Nephron (organoid): Measurements from ENCODE around the gene DNAH14.

Source experiments
- H3K27ac Mint-ChIP-seq, 3 experiments: 2 replicates each; pipeline ENCODE4 v1.8.0; 2020; ENCODE audit warnings: mixed read lengths in 3 of 3, mild to moderate bottlenecking in 2 of 3, moderate library complexity in 1 of 3
- H3K27me3 Mint-ChIP-seq: 2 replicates; pipeline ENCODE4 v1.8.0; 2021; ENCODE audit warnings: low read depth, mild to moderate bottlenecking, moderate library complexity, mixed read lengths
- H3K36me3 Mint-ChIP-seq: 2 replicates; pipeline ENCODE4 v1.8.0; 2020; ENCODE audit warnings: low read depth, mixed read lengths
- H3K4me1 Mint-ChIP-seq: 2 replicates; pipeline ENCODE4 v1.8.0; 2020; ENCODE audit warnings: mixed read lengths
- H3K4me3 Mint-ChIP-seq, 3 experiments: 2 replicates each; pipeline ENCODE4 v1.8.0; 2020; ENCODE audit warnings: mild to moderate bottlenecking in 3 of 3, mixed read lengths in 3 of 3, moderate library complexity in 2 of 3
- H3K9me3 Mint-ChIP-seq: 2 replicates; pipeline ENCODE4 v1.8.0; 2020; ENCODE audit warnings: mixed read lengths
- CTCF ChIP-seq, 3 experiments: fragments of 200-600 bp; sonication (generic); IDR thresholded peaks; one replicate each; pipeline ENCODE4 v1.5.0; 2021; ENCODE audit warnings: antibody characterized with exemption in 3 of 3; ENCODE audit not compliant: unreplicated experiment in 3 of 3

Gene DNAH14

DNA sequence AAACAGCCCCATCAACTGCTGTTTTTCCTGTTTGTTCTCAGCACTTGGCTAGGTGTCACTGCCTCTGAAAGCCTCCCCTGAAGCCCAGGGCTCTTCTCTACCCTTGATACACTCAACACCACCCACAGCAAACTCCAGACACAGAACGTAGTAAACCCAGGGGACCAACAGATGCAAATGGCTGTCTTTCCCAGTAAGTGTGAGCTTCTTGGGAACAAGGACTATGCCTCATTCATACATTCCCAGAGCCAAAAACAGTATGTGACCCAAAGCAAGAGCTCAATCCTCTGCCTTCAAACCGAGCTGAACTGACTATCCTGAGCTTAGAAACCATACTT is 494.0 kb downstream of the DNAH14 start:
- TF ChIP-seq CTCF (IDR thresholded peaks at IDR 0.05; ENCODE audit: unreplicated experiment in 3 of 3): no peak
- peak overlapping the region in 1 of 3 experiments; percentile 1 for H3K4me3 Mint-ChIP-seq
- H3K36me3 Mint-ChIP-seq: peaks cover 19% of the 10 kb centered on the region
- H3K27ac Mint-ChIP-seq: peak overlapping the region; percentile 20 to 64 (median 54)
- no peaks in the 10 kb centered on the region for H3K27me3 Mint-ChIP-seq
- H3K4me1 Mint-ChIP-seq: peaks cover 59% of the 10 kb centered on the region
- H3K9me3 Mint-ChIP-seq: no peaks in the 10 kb centered on the region

GRCh38 chr1:225424562-225425200 is 495.2 kb downstream of the DNAH14 start:
- peaks cover 53% of the 10 kb centered on the region for H3K4me1 Mint-ChIP-seq
- no peaks in the 10 kb centered on the region for H3K9me3 Mint-ChIP-seq
- peak overlapping the region; percentile 19 to 53 (median 38) for H3K27ac Mint-ChIP-seq
- no peaks in the 10 kb centered on the region for H3K27me3 Mint-ChIP-seq
- H3K4me3 Mint-ChIP-seq: peak overlapping the region; percentile 37 to 92 (median 87)
- H3K36me3 Mint-ChIP-seq: peaks cover 11% of the 10 kb centered on the region
- TF ChIP-seq CTCF (IDR thresholded peaks at IDR 0.05; ENCODE audit: unreplicated experiment in 3 of 3): no peak

- Mint-ChIP-seq H3K36me3 (peaks cover 7% of the 10 kb centered on the region), H3K9me3 (no peaks in the 10 kb centered on the region), H3K27ac (peak overlapping the region; percentile 38 to 97 (median 50)), H3K4me3 (peak overlapping the region; percentile 87 to 92 (median 90)), H3K4me1 (peaks cover 56% of the 10 kb centered on the region), H3K27me3 (no peaks in the 10 kb centered on the region)
- TF ChIP-seq CTCF (IDR thresholded peaks at IDR 0.05; ENCODE audit: unreplicated experiment in 3 of 3): no peak
Measured at GRCh38 chr1:225425201-225425786, 495.8 kb downstream of the DNAH14 start.

DNA sequence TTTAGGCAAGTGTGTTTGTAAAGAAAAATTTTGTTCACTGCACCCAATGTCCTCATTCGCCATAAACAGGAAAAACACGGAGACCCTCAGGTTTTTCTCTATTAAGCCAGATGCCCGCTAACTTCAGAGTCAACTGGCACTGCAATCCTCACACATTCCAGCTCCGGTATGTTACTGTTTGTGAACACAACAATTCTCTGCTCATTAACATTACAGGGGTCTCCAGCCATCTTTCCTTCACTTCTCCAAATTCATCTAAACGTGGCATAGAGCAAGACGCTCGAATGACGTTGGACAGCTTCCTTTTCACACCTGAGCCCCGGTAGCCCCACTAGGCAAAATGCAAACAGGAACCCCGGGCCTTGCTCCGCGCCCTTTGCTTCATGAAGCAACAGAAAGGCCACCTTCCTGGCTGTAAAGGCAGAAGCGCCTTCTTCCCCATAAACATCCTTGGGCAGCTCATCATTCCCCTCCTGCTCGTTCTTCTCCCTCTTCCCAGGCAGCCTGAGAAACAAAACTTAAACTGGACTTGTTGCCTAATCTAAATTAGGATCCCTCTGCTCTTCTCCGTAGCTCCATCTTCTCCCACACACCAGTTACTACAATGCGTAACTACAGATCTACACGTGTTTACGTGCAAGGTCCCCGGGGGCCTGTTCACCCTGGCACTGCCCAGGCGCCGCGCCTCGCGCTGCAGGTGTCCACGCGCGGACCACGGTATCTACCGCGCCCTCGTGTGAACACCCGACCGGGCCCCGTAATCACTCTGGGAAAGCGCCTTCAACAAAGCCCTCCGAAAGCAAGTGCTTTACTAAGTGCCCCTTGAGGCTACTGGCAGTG is 497.1 kb downstream of the DNAH14 start:
- Mint-ChIP-seq H3K4me3 (peak overlapping the region; percentile 87 to 92 (median 90)), H3K36me3 (peaks cover 5% of the 10 kb centered on the region), H3K27ac (peak overlapping the region; percentile 50 to 97 (median 95)), H3K4me1 (peaks cover 59% of the 10 kb centered on the region), H3K9me3 (no peaks in the 10 kb centered on the region), H3K27me3 (no peaks in the 10 kb centered on the region)
- no peak for TF ChIP-seq CTCF (IDR thresholded peaks at IDR 0.05; ENCODE audit: unreplicated experiment in 3 of 3)

- Mint-ChIP-seq H3K4me3 (peak within 1 kb of the TSS; percentile 90 to 94 (median 90)), H3K9me3 (no peaks in the 10 kb centered on the region), H3K4me1 (peaks cover 53% of the 10 kb centered on the region), H3K27me3 (no peaks in the 10 kb centered on the region), H3K36me3 (no peaks in the 10 kb centered on the region), H3K27ac (peak within 1 kb of the TSS; percentile 81 to 97 (median 95))
- no peak for TF ChIP-seq CTCF (IDR thresholded peaks at IDR 0.05; ENCODE audit: unreplicated experiment in 3 of 3)
Measured at GRCh38 chr1:225427235-225428067, 498.0 kb downstream of the DNAH14 start, which contains the start of gene LBR. Gene LBR (minus strand): TSS chr1:225428038. CDS start chr1:225424075, 3,963 bp downstream.
